Keratinocyte (primary cell): ENCODE data around the gene GRIK4.

Experiments used
- CTCF ChIP-seq, 3 experiments: IDR thresholded peaks in 1 of 3; conservative IDR thresholded peaks in 1 of 3; optimal IDR thresholded peaks in 1 of 3; 2 replicates in 2 of 3; 3 replicates in 1 of 3; pipeline versions ENCODE3 to v1.5.1; 2011; ENCODE audit warnings: low read length in 3 of 3, mild to moderate bottlenecking in 3 of 3, moderate library complexity in 2 of 3, control low read depth in 1 of 3, inconsistent platforms in 1 of 3; ENCODE audit not compliant: insufficient read depth in 2 of 3; ENCODE audit errors: extremely low read depth in 1 of 3
- EZH2 ChIP-seq: IDR thresholded peaks from one replicate; pipeline ENCODE4 v1.6.1; 2012; ENCODE audit warnings: inconsistent platforms, mild to moderate bottlenecking, low read length, moderate library complexity

DNA sequence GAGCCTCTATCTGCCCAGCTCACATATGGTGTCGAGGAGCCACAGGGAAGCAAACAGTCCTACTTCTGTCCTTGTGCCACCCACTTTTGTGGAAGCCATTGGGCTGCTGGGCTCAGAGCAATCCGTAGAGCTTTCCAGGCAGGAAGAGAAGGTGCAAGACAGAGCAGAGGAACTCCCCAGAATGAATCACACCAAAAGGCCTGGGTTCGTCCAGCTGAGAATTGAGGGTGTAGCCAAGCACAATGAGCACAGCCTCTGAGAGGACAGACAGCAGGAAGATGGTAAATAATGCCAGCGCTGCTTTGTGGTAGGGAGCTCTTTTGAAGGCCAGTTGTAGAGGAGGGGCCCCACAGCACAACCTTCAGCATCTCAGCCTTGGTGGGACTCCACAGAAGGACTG lies 237.8 kb downstream of the GRIK4 start:
- no peak for TF ChIP-seq CTCF (optimal IDR thresholded peaks at IDR 0.05 in 1 of 3, IDR thresholded peaks at IDR 0.05 in 1 of 3, conservative IDR thresholded peaks at IDR 0.05 in 1 of 3; ENCODE audit: extremely low read depth in 1 of 3, insufficient read depth in 2 of 3, low read length in 3 of 3)
- TF ChIP-seq EZH2 = no peak
